Measurements from ENCODE around the gene SESN1. TPM values are rescaled to one million over a fixed set of nuclear protein-coding genes. Genes with fewer than 3 reads are reported as not detected.

The SESN1 gene
- total and polyA plus RNA-seq, 7 donors, result 15.1 to 176 (median 101) TPM

GRCh38 chr6:109023356-109023925, 71.2 kb downstream of the SESN1 start:
- DNase-seq, result no peak
- peaks cover 57% of the 10 kb centered on the region for H3K4me1 ChIP-seq
- H3K4me3 ChIP-seq, result no peak overlapping the region
- intact Hi-C loops (cut with DNase I), result no loop called here
- TF ChIP-seq, protein P1, sequence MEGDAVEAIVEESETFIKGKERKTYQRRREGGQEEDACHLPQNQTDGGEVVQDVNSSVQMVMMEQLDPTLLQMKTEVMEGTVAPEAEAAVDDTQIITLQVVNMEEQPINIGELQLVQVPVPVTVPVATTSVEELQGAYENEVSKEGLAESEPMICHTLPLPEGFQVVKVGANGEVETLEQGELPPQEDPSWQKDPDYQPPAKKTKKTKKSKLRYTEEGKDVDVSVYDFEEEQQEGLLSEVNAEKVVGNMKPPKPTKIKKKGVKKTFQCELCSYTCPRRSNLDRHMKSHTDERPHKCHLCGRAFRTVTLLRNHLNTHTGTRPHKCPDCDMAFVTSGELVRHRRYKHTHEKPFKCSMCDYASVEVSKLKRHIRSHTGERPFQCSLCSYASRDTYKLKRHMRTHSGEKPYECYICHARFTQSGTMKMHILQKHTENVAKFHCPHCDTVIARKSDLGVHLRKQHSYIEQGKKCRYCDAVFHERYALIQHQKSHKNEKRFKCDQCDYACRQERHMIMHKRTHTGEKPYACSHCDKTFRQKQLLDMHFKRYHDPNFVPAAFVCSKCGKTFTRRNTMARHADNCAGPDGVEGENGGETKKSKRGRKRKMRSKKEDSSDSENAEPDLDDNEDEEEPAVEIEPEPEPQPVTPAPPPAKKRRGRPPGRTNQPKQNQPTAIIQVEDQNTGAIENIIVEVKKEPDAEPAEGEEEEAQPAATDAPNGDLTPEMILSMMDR (IDR thresholded peaks at IDR 0.05), result no peak
- no peak for ATAC-seq
- H3K9me3 ChIP-seq, result no peaks in the 10 kb centered on the region
- H3K27me3 ChIP-seq (ENCODE audit: insufficient read depth in 3 of 3, low read length in 2 of 3), result no peaks in the 10 kb centered on the region
- H3K27ac ChIP-seq, result peak overlapping the region; percentile 77
- no peaks in the 10 kb centered on the region for H3K36me3 ChIP-seq (ENCODE audit: insufficient read depth in 1 of 2, low read depth in 1 of 2)

DNA sequence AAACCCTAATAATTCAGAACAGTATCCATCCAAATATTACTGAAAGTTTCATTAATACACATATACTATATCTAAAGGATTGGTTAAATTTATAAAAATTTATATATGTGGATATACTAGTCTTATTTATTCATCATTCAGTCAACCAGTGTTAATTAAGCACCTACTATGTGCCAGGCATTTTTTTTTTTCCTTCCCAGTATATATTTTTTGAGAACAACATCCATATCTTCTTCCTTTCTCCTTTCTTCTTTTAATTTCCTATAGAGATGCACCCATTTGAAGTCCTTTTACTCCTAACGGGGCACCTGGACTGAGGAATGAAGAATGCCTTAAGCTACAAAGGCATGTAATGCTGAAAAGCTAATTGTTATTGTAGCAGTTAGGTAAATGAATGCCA, 72.8 kb downstream of the SESN1 start:
- H3K9me3 ChIP-seq, result no peaks in the 10 kb centered on the region
- peaks cover 60% of the 10 kb centered on the region for H3K4me1 ChIP-seq
- H3K36me3 ChIP-seq (ENCODE audit: insufficient read depth in 1 of 2, low read depth in 1 of 2), result no peaks in the 10 kb centered on the region
- WGBS, 3 donors, result 78 to 83% (median 79%) methylated on average over 1 of the region's 1 CpG
- TF ChIP-seq, protein P1 (IDR thresholded peaks at IDR 0.05), result no peak
- no peak for DNase-seq
- ATAC-seq, result no peak
- intact Hi-C loops (cut with DNase I), result no loop called here
- H3K27me3 ChIP-seq (ENCODE audit: insufficient read depth in 3 of 3, low read length in 2 of 3), result no peaks in the 10 kb centered on the region
- H3K4me3 ChIP-seq, result no peak overlapping the region
- peak overlapping the region; percentile 75 for H3K27ac ChIP-seq

DNA sequence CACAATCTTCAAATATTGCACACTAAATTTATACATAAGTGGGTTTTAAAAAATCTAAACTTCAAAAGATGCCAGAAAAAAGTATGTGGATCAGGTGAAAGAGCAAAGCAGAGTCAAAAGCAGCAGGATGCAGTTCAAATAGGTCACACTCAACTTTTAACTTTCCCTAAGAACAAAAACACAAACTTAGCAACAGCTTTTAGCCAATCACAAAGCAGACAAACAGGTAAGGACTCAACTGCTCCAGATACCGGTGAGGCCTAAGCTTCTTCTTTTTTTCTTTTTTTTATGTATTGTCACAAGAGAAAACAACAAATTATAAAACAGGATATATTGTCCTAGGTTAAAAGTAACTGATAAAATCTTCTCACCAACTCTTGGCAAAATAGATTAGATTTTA, 74.7 kb downstream of the SESN1 start:
- peak overlapping the region; percentile 75 for H3K27ac ChIP-seq
- H3K4me1 ChIP-seq, result peaks cover 71% of the 10 kb centered on the region
- DNase-seq (no peak), ATAC-seq (no peak)
- 49 to 52% (median 50%) methylated on average over 1 of the region's 1 CpG for WGBS, 3 donors
- TF ChIP-seq, protein P1 (IDR thresholded peaks at IDR 0.05), result no peak
- no peaks in the 10 kb centered on the region for H3K27me3 ChIP-seq (ENCODE audit: insufficient read depth in 3 of 3, low read length in 2 of 3)
- intact Hi-C loops (cut with DNase I), result no loop called here
- H3K9me3 ChIP-seq, result no peaks in the 10 kb centered on the region
- peak overlapping the region; percentile 5 for H3K4me3 ChIP-seq
- H3K36me3 ChIP-seq (ENCODE audit: insufficient read depth in 1 of 2, low read depth in 1 of 2), result no peaks in the 10 kb centered on the region

GRCh38 chr6:109015176-109015575, 79.5 kb downstream of the SESN1 start:
- no peak overlapping the region for H3K4me3 ChIP-seq
- no peaks in the 10 kb centered on the region for H3K27me3 ChIP-seq (ENCODE audit: insufficient read depth in 3 of 3, low read length in 2 of 3)
- DNase-seq, result no peak
- H3K27ac ChIP-seq, result peak overlapping the region; percentile 75
- intact Hi-C loops (cut with DNase I), result no loop called here
- no peaks in the 10 kb centered on the region for H3K9me3 ChIP-seq
- H3K36me3 ChIP-seq (ENCODE audit: insufficient read depth in 1 of 2, low read depth in 1 of 2), result no peaks in the 10 kb centered on the region
- peak in 1 of 4 donors; percentile 9 for ATAC-seq
- TF ChIP-seq, protein P1 (IDR thresholded peaks at IDR 0.05), result no peak
- H3K4me1 ChIP-seq, result peaks cover 59% of the 10 kb centered on the region

- H3K4me3 ChIP-seq, result no peak overlapping the region
- WGBS, 3 donors, result 55 to 89% (median 82%) methylated on average over 2 of the region's 2 CpGs
- peaks cover 56% of the 10 kb centered on the region for H3K4me1 ChIP-seq
- H3K36me3 ChIP-seq (ENCODE audit: insufficient read depth in 1 of 2, low read depth in 1 of 2), result no peaks in the 10 kb centered on the region
- H3K27me3 ChIP-seq (ENCODE audit: insufficient read depth in 3 of 3, low read length in 2 of 3), result no peaks in the 10 kb centered on the region
- TF ChIP-seq, protein P1 (IDR thresholded peaks at IDR 0.05), result no peak
- DNase-seq (no peak), ATAC-seq (no peak)
- H3K9me3 ChIP-seq, result no peaks in the 10 kb centered on the region
- intact Hi-C loops (cut with DNase I), result loop anchor here in 1 of 2 donors (5.0 kb wide), 1 partner anchor 43 kb away; no protein-coding TSS in a partner anchor
- H3K27ac ChIP-seq, result peak overlapping the region; percentile 75
Measured at GRCh38 chr6:109014606-109015005, 80.0 kb downstream of the SESN1 start.
